Fibroblast of gingiva (primary cell): ENCODE results near the gene AGAP3.

Experiments
- DNase-seq: peaks from one replicate; pipeline ENCODE4 v3.0.0-alpha.2; 2011; ENCODE audit warnings: low read depth

AGAP3 gene

DNA sequence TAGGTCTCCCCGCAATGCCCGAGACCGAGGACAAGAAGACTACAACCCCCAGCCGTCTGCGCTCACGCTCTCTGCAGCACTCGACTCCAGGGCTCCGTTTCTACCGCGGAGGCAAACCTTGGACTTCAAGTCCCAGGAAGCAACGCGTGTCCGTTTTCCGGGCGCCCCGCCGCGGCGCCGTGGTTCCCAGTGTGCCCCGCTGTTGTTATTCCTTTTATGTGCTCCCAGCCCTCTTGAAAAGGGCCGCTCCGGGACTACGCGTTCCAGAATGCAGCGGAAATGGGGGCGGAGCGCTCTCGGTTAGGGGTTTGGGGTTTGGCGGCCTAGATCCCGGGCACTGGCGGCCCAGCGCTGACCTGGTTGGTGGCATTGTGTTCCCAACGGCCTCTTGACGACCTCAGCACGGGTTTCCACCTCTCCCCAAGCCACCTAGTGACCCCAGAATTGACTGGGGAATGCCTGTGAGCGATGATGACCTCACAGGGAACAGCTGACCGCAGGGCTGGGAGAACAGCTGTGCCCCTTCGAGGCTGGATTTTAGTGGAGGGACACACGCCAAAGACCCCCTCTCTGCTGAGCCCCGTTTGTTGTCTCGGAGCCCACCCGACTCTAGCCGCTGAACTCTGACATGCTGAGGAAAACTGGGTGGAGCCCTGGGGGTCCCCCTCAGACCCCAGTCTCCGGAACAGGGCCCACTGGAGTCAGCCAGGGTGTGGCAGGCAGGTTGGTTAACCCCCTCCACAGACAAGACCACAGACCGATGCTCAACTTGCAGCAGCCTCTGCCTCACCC lies 28.1 kb upstream of the AGAP3 start:
- peak; percentile 100 for DNase-seq

DNA sequence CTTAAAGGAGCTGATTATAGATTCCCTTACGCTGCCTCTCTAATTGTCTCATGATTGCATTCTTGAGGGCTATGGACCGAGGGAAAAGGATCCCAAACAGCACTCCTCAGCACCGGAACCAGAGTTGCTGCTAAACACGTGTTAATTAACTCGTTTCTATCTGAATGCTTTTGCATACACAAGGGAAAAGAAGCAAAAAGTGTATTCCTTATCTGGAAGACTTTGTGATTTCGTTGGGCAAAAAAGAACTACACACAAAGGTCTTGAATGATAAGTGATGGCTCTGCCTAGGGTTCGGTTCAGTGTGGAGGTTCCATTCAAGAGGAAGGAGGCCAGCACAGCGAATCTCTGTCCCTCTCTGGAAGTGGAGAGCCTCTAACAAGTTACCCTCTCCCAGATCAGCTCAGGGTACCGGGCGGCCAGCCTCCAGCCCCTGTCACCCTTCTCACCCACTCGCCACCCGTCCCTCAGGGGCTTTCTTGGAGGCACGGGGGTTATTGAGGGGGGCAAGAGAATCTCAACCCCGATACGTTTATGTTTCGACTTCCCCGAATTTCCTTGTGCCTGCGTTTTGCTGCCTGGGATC lies 27.4 kb upstream of the AGAP3 start:
- peak; percentile 21 for DNase-seq

DNA sequence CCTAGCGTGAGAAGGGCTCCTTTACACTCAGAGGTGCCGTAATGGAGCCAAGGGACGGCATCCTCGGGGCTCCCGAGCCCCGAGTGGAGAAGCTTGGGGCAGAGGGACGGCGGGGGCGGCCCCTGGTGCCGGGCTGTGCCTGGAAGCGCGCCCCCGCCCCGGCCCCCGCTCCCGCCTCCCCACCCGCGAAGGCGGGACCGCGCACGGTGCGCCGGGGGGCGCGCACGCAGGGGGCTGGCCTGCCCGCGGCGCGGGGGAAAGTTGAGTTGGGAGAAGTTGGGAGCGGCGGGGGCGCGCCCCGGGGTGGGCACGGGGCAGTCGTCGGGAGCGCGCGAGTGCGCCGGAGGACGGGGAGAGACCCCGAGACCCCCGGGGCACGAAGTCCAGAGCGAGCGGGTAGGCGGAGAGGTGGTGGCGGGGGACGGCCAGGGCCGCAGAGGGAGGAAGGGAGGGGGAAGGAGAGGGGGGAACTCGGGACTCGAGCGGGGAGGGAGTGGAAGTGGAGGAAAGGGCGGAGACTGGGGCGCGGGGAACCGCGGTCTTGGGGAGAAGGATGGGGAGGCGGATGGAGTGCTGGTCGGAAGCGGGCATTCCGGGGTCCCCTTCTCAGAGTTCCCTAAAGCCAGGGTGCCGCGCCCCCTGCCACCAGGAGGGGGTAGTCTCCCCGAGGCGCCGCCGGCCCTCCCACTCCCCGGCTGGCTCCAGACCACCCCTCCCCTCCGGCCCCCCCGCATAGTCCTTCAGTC lies 26.7 kb upstream of the AGAP3 start, which contains the start of gene SLC4A2:
SLC4A2 (plus strand) TSS at position 223 of the 746 bp plus-strand sequence. CDS start 2,399 bp downstream, outside the sequence.
- DNase-seq: peak; percentile 70

DNA sequence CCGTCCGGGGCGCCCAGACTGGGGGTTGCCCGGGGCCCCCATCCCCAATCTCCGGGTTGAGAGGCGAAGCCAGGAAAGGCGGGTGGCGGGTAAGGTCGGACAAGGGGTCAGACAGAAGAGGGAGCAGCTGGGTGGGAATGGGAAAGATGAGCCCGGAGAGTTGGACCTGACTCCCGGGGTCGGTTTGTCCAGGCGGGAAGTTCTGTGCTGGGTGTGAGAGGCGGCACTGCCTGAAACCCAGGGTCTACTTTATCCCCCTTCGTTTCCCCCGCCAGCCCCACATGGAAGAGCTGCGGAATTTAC lies 26.2 kb upstream of the AGAP3 start:
- DNase-seq: no peak

DNA sequence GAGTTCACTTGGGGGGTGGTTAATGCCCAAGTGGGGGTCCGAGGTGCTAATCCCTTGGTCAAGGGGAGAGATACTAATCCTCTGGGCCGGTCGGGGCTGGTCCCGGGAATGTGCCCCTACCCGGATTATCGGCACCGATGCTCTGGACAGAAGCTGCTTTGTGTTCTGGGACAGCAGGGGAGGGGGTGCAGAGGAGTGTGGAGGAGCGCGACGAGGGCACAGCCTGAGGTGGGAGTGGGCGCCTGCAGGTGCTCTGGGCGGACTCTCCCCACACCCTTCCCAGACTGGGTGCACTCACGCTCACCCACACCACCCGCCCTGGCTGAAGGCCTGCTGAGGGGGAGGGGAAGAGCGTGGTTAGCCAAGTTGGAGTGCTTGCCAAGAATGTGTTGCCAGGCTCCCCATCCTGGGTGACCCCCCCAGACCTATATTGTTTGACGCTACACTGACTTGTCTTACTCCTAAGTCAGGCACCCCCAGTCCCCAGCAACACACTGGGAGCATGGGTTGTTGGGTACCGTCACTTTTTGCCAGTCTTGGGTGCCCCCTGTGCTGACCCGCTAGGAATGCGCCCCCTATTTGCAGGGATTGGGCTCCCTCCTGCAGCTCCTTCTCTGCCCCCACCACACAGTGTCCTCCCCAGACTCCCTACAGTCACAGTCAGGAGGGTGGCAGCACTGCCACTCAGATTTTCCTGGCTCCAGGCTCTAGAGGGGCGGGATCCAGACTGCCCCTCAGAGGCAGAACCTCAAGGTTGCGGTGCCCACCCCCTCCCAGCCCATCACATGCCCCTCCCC lies 25.7 kb upstream of the AGAP3 start:
- DNase-seq: peak; percentile 51

DNA sequence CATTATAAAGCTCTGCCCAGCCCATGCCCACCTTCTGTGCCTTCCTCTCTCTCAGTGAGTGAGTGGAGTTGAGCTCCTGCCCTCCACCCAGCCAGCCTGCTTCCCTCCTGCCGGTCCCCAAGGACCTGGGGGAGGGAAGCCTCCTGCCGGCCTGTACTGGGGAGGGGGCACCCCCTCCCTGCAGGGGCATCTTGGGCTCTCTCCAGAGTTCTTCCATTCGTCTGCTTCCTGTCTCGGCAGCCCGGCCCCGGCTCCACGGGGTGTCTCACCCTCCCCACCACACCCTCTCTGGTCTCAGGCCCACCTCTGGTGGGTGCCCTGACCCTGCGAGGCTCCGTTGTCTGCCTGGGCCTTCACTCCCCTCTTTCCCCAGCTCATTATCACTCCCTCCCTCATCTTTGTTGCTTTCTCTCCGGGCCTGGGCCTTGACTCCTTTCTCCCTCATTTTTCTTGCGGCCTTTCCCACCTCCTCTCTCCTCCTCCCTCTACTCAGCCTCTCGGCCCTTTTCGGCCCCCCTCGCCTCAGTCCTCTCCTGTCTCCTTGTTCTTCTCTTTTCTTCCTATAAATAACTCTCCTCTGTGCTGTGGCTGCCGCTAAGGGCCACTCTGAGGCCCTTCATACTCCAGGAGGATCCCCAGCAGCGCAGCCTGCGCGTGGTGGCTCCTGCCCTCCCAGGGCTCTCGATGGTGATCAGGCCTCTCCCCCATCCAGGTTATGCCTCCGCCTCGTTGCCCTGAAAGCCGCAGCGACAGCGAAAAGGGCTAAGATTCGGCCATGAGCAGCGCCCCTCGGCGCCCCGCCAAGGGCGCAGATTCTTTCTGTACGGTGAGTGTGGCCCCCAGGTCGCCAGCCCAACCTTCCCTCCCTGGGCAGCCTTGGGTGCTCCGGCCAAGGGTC lies 24.8 kb upstream of the AGAP3 start:
- no peak for DNase-seq

DNA sequence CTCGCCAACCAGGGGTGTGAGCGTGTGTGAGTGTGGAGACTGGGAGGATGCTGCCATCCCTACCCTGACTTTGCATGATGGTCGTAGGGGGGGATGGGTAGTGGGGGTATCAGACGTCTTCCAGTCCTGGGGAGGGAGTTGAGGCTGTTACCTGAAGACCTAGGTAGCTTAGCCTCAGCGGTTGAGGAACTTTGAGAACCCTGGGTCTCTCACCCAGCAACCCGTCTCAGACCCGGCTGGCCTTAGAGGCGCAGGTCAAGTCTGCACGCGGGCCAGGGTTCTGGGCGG lies 24.2 kb upstream of the AGAP3 start:
- DNase-seq: no peak

DNA sequence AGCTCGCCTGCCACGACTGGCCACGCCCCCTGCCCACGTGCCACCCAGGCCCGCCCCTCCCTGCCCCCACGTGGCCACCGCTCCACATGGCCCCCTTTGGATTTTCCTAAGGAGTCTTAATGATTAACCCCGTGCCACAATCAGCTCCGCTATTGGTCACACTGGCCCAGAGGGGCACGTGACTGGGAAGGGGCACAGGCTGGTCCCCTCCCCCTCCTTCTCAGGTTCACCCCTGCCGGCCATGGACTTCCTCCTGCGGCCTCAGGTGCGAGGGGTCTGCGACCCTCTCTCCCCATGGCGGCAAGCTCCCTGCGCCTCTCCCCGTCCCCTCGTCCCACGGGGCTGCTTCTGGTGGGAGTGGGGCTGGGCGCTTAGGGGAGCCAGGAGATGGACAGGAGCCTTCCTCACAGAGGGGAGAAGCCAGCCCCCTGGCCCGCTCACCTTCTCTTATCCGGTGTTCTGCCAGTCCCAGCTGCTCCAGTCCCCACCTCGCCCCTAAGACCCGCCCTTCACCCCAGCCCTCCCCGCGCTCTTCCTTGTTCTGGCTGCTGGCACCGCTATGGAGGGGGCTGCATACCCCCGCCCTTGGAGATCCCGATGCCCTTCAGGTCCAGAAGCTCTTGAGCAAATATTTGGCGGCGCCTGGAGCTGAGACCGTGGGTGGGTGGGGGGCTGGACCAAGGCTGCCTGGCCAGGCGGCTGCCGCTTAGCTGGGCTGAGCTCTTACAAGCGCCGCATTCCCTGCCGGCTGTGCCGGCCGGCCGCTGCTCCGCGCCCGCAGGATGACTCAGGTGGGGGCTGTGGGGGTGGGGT lies 23.7 kb upstream of the AGAP3 start:
- peak; percentile 56 for DNase-seq

DNA sequence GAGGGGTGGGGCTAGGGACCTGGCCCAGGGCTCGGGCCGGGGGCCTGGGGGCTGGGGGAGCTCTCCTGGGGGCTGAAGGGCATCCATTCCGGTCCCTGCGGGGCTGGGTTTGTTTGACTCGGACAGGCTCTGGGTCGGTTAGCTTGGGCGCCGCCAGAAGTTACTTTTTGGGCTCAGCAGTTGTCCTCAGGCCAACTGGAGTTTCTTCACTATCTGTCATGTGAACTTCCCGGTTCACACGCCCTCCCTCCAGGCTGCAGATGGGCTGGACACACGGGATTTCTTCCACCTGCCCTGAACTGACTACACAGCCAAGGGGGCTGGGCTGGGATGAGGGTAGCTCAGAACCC lies 23.1 kb upstream of the AGAP3 start:
- DNase-seq: peak; percentile 69

DNA sequence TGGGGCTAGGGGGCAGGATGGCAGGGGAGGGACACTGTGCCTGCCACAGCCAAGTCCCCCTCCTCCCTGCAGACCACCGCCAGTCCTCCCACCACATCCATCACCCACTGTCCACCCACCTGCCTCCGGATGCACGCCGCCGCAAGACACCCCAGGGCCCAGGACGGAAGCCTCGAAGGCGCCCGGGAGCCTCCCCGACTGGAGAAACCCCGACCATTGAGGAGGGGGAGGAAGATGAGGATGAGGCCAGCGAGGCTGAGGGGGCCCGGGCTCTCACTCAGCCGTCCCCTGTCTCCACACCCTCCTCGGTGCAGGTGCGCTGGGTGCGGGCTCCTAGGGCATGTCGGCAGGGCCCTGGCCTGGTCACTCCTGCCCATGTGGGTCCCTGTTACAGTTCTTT lies 21.8 kb upstream of the AGAP3 start:
- no peak for DNase-seq

DNA sequence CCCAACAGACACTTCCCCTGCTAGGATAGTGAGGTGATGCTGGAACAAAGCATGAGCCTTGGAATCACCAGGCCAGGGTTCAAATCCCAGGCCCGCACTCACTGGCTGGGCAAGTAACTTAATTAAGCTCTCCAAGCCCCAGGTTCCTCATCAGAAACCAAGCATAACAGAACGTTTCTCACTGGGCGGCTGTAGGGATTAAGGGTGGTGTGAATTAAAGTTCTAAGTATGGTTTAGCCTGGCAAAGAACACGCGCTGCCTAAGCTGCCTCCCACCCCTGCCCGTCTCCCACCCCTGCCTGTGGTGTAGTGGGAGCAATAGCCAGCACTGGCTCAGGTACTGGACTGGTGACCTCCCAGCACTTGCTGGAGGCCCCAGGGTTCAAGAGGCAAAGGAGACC lies 21.3 kb upstream of the AGAP3 start:
- DNase-seq: no peak

DNA sequence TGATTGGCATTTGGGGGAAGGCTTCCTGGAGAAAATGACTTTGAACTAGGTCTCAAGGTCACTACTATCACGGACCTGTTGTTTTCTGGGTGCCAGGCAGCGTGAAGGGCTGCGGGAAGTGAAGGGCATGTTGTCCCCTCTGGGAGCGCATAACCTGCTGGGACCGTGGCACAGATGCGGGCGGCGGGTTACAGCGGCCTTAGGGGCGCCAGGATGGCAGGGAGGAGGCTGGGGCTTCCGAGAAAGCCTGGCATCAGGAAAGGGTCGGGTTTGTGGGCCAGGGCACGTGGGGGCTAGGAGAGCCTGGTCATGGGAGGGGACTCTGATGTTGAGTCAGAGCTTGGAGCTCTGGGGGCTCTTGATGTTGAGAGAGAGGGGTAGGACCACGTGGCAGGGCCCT lies 20.8 kb upstream of the AGAP3 start:
- DNase-seq: no peak

DNA sequence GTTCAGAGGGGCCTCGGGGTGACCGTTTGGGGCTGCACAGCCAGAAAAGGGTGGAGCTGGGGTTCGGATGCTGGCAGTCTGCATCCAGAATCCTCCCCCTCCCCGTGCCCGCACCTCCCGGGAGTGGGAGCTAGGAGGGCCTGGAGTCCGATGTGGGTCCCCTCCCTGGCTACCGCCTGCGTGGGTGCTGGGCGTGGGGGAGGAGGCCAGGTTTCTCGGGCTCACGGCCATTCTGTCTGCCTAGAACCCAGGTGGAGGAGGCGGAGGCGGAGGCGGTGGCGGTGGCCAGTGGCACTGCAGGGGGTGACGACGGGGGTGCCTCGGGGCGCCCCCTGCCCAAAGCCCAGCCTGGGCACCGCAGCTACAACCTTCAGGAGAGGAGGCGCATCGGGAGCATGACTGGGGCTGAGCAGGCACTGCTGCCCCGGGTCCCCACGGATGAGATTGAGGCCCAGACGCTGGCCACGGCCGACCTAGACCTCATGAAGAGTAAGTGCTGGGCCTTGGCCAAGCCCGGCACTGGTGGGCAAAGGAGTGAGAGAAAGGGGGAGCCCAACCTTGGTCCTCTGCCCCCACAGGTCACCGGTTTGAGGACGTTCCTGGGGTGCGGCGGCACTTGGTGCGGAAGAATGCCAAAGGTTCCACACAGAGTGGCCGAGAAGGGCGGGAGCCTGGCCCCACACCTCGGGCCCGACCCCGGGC lies 19.9 kb upstream of the AGAP3 start:
- DNase-seq: no peak

DNA sequence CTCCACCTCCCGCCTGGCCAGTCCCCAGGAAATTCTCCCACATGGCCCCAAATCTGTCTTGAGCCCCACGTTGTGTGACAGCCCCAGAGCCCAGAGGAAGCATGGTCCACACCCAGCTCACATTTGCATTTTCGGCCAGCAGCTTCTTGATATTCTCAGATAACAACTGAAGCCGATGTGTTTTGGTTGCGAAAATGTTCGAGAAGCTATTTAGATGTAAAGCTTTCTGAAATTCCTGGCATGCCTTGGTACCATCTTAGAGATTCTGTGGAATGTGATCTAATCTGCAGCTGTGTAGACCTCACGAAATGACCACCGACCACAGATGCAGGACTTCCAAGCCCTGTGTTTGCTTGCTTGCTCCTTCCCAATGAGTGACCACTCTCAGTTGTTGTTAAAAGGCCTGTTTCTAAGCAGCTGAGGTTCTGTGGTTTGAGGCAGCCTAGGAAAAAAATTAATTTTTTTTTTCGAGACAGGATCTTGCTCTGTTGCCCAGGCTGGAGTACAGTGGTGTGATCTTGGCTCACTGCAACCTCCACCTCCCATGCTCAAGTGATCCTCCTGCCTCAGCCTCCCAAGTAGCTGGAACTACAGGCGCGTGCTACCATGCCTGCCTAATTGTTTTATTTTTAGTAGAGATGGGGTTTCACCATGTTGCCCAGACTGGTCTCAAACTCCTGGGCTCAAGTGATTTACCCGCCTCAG lies 18.1 kb upstream of the AGAP3 start:
- DNase-seq: no peak

DNA sequence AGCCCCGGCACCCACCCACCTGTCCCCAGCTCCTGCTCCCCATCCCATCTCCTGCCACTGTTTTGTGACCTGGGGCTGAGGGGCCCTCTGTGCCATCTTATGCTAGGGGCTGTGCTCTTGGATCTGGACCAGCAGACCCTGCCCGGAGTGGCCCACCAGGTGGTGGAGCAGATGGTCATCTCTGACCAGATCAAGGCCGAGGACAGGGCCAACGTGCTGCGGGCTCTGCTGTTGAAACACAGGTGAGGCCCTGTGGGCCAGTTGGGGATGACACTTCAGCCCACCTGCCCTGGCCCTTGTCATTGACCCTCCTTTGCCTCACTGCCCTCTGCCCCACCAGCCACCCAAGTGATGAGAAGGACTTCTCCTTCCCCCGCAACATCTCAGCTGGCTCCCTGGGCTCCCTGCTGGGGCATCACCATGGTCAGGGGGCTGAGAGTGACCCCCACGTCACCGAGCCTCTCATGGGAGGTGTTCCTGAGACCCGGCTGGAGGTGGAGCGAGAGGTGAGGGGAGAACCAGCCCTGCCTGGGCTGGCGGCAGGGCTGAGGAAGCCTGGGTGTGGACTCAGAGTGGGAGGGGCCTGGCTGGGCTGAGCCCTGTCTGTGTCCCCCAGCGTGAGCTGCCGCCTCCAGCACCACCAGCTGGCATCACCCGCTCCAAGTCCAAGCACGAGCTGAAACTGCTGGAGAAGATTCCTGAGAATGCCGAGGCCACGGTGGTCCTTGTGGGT lies 16.3 kb upstream of the AGAP3 start:
- no peak for DNase-seq

DNA sequence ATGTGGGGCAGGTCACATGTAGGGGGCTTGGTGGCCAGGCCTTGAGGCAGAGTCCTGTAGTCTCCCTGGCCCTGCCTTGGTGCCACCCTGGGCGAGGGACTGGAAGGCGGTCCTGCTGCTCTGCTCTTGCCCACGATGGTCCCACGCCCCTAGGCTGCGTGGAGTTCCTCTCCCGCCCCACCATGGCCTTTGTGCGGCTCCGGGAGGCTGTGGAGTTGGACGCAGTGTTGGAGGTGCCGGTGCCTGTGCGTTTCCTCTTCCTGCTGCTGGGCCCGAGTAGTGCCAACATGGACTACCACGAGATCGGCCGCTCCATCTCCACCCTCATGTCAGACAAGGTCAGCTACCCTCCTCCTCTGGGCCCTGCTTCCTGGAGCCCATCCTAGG lies 15.7 kb upstream of the AGAP3 start:
- DNase-seq: no peak

DNA sequence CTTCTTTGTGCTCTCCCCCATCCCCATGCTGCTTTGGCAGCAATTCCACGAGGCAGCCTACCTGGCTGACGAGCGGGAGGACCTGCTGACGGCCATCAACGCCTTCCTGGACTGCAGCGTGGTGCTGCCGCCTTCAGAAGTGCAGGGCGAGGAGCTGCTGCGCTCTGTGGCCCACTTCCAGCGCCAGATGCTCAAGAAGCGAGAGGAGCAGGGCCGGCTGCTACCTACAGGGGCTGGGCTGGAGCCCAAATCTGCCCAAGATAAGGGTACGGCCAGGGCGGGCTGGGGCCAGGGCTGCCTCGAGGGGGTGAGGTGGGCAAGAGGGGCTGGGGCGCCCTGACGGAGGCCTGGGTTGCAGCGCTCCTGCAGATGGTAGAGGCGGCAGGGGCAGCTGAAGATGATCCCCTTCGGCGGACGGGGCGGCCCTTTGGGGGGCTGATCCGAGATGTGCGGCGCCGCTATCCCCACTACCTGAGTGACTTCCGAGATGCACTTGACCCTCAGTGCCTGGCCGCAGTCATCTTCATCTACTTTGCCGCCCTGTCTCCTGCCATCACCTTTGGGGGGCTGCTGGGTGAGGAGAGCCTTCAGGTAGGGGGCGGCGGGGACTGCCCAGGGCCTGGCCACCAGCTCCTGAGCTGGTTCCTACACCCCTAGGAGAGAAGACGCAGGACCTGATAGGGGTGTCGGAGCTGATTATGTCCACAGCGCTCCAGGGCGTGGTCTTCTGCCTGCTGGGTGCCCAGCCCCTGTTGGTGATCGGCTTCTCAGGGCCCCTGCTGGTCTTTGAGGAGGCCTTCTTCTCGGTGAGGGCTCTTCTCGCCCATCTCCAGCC lies 15.0 kb upstream of the AGAP3 start:
- DNase-seq: no peak

DNA sequence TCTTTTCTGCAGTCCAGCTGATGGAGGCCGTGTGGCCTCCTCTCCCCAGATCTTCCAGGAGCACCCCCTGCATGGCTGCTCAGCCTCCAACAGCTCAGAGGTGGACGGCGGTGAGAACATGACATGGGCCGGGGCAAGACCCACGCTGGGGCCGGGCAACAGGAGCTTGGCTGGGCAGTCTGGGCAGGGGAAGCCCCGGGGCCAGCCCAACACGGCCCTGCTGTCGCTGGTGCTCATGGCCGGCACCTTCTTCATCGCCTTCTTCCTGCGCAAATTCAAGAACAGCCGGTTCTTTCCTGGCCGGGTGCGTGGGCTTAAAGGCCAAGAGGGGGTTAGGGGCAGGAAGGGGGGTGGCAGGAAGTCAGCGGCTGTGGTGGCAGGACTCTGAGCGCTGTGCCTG lies 12.3 kb upstream of the AGAP3 start:
- DNase-seq: no peak
